CD4-positive, CD25-positive, alpha-beta regulatory T cell (primary cell): ENCODE data around the gene COL4A2. TPM values are rescaled to one million over a fixed set of nuclear protein-coding genes. Genes with fewer than 3 reads are reported as not detected.

Experiments
- ATAC-seq, 2 donors: fragments of 150-1000 bp; cut with Tn5 transposase; one replicate each; pipeline ENCODE4 v1.10.0; 2021; ENCODE audit warnings: low read depth in 2 of 2, moderate number of reproducible peaks in 2 of 2, moderate library complexity in 1 of 2
- DNase-seq, 3 donors: peaks; one replicate each; pipeline versions ENCODE4 v3.0.0 to v3.0.0-alpha.2; 2012 to 2022; ENCODE audit warnings: mixed read lengths in 1 of 3
- H3K27ac ChIP-seq: one replicate; pipeline ENCODE4 v1.7.0; 2013; ENCODE audit warnings: mild to moderate bottlenecking, low read length; ENCODE audit not compliant: insufficient read depth, poor library complexity, severe bottlenecking
- H3K27me3 ChIP-seq: one replicate; pipeline ENCODE4 v1.7.0; 2013; ENCODE audit warnings: low read length; ENCODE audit not compliant: control insufficient read depth, insufficient read depth
- H3K36me3 ChIP-seq: one replicate; pipeline ENCODE4 v1.7.0; 2013; ENCODE audit warnings: mild to moderate bottlenecking, low read length, moderate library complexity; ENCODE audit not compliant: control insufficient read depth, insufficient read depth
- H3K4me1 ChIP-seq: 2 replicates; pipeline ENCODE4 v1.7.0; 2013; ENCODE audit warnings: mild to moderate bottlenecking, low read length; ENCODE audit not compliant: insufficient read depth, control insufficient read depth, poor library complexity, severe bottlenecking
- H3K4me3 ChIP-seq: one replicate; pipeline ENCODE4 v1.7.0; 2013; ENCODE audit warnings: low read depth, mild to moderate bottlenecking, low read length, moderate library complexity
- H3K9me3 ChIP-seq, 2 experiments: 1 replicate in 1 of 2; 2 replicates in 1 of 2; pipeline ENCODE4 v1.7.0; 2013; ENCODE audit warnings: low read length in 2 of 2, mild to moderate bottlenecking in 1 of 2, moderate library complexity in 1 of 2; ENCODE audit not compliant: control insufficient read depth in 2 of 2
- H3K27ac Mint-ChIP-seq, 3 donors: one replicate each; pipeline ENCODE4 v1.8.0; 2020 to 2022; ENCODE audit warnings: mild to moderate bottlenecking in 3 of 3, mixed read lengths in 3 of 3, moderate library complexity in 2 of 3
- H3K27me3 Mint-ChIP-seq: one replicate; pipeline ENCODE4 v1.8.0; 2022; ENCODE audit warnings: mild to moderate bottlenecking, mixed read lengths
- H3K36me3 Mint-ChIP-seq: one replicate; pipeline ENCODE4 v1.8.0; 2020; ENCODE audit warnings: mixed read lengths
- H3K4me1 Mint-ChIP-seq, 4 donors: one replicate each; pipeline ENCODE4 v1.8.0; 2020 to 2022; ENCODE audit warnings: mixed read lengths in 4 of 4, mild to moderate bottlenecking in 1 of 4
- H3K4me3 Mint-ChIP-seq, 4 donors: one replicate each; pipeline ENCODE4 v1.8.0; 2020 to 2022; ENCODE audit warnings: mild to moderate bottlenecking in 4 of 4, mixed read lengths in 4 of 4, moderate library complexity in 3 of 4
- H3K9me3 Mint-ChIP-seq, 7 donors: one replicate each; pipeline ENCODE4 v1.8.0; 2020 to 2022; ENCODE audit warnings: mixed read lengths in 7 of 7, mild to moderate bottlenecking in 3 of 7, moderate library complexity in 2 of 7
- polyA plus RNA-seq, 4 donors: library from polyadenylated mRNA; unstranded; fragments of 300-500 nt; fragmentation: Illumina TruSeq; gene quantifications; one replicate each; pipeline ENCODE4 v1.2.3, GENCODE V29; 2021
- total RNA-seq: library from RNA; stranded (reverse); gene quantifications from one replicate; pipeline ENCODE4 v1.2.3, GENCODE V29; 2022

Gene COL4A2
- total and polyA plus RNA-seq, 5 donors from 2014 or later: not detected

GRCh38 chr13:110297011-110297410, 10.1 kb upstream of the COL4A2 start:
- H3K36me3 Mint-ChIP-seq: no peaks in the 10 kb centered on the region
- H3K4me1 Mint-ChIP-seq: no peaks in the 10 kb centered on the region
- Histone ChIP-seq H3K9me3 (no peaks in the 10 kb centered on the region), H3K4me3 (no peak overlapping the region), H3K27ac (no peak overlapping the region), H3K4me1 (no peaks in the 10 kb centered on the region), H3K27me3 (peaks cover 12% of the 10 kb centered on the region), H3K36me3 (no peaks in the 10 kb centered on the region)
- H3K27me3 Mint-ChIP-seq: peaks cover 32% of the 10 kb centered on the region
- peaks cover 0 to 2% (median 0%) of the 10 kb centered on the region in 7 donors for H3K9me3 Mint-ChIP-seq
- H3K4me3 Mint-ChIP-seq: no peak overlapping the region
- H3K27ac Mint-ChIP-seq: no peak overlapping the region
- DNase-seq (no peak), ATAC-seq (no peak)

GRCh38 chr13:110297766-110298504, 9.1 kb upstream of the COL4A2 start:
- no peaks in the 10 kb centered on the region for H3K4me1 Mint-ChIP-seq
- ATAC-seq (no peak), DNase-seq (no peak)
- Histone ChIP-seq H3K9me3 (no peaks in the 10 kb centered on the region), H3K27ac (no peak overlapping the region), H3K4me3 (no peak overlapping the region), H3K36me3 (no peaks in the 10 kb centered on the region), H3K27me3 (peaks cover 12% of the 10 kb centered on the region), H3K4me1 (no peaks in the 10 kb centered on the region)
- no peaks in the 10 kb centered on the region for H3K9me3 Mint-ChIP-seq
- peaks cover 35% of the 10 kb centered on the region for H3K27me3 Mint-ChIP-seq
- H3K36me3 Mint-ChIP-seq: no peaks in the 10 kb centered on the region
- no peak overlapping the region for H3K27ac Mint-ChIP-seq
- no peak overlapping the region for H3K4me3 Mint-ChIP-seq

GRCh38 chr13:110298505-110299282, 8.4 kb upstream of the COL4A2 start:
- no peaks in the 10 kb centered on the region for H3K4me1 Mint-ChIP-seq

GRCh38 chr13:110299283-110299840, 7.7 kb upstream of the COL4A2 start:
- H3K27me3 Mint-ChIP-seq: peaks cover 42% of the 10 kb centered on the region

More at GRCh38 chr13:110298505-110299282, 8.4 kb upstream of the COL4A2 start:
- Mint-ChIP-seq H3K36me3 (no peaks in the 10 kb centered on the region), H3K4me3 (no peak overlapping the region), H3K27me3 (peaks cover 38% of the 10 kb centered on the region), H3K9me3 (no peaks in the 10 kb centered on the region), H3K27ac (no peak overlapping the region)
- ATAC-seq (no peak), DNase-seq (peak in 1 of 3 donors; percentile 3)
- H3K27me3 ChIP-seq: peaks cover 12% of the 10 kb centered on the region
- H3K4me3 ChIP-seq: no peak overlapping the region
- no peaks in the 10 kb centered on the region for H3K9me3 ChIP-seq
- no peaks in the 10 kb centered on the region for H3K36me3 ChIP-seq
- H3K27ac ChIP-seq: no peak overlapping the region
- no peaks in the 10 kb centered on the region for H3K4me1 ChIP-seq

GRCh38 chr13:110300090-110300815, 6.8 kb upstream of the COL4A2 start:
- Histone ChIP-seq H3K27ac (no peak overlapping the region), H3K4me1 (no peaks in the 10 kb centered on the region), H3K4me3 (no peak overlapping the region), H3K36me3 (no peaks in the 10 kb centered on the region), H3K9me3 (no peaks in the 10 kb centered on the region), H3K27me3 (peaks cover 12% of the 10 kb centered on the region)
- H3K4me1 Mint-ChIP-seq: no peaks in the 10 kb centered on the region
- ATAC-seq: no peak
- no peaks in the 10 kb centered on the region for H3K36me3 Mint-ChIP-seq
- no peak overlapping the region for H3K27ac Mint-ChIP-seq
- no peaks in the 10 kb centered on the region for H3K9me3 Mint-ChIP-seq
- no peak for DNase-seq
- H3K4me3 Mint-ChIP-seq: no peak overlapping the region
- peaks cover 44% of the 10 kb centered on the region for H3K27me3 Mint-ChIP-seq

More at GRCh38 chr13:110299283-110299840, 7.7 kb upstream of the COL4A2 start:
- DNase-seq (no peak), ATAC-seq (no peak)
- Mint-ChIP-seq H3K36me3 (no peaks in the 10 kb centered on the region), H3K4me1 (no peaks in the 10 kb centered on the region), H3K27ac (no peak overlapping the region), H3K9me3 (no peaks in the 10 kb centered on the region), H3K4me3 (no peak overlapping the region)
- Histone ChIP-seq H3K27me3 (peaks cover 12% of the 10 kb centered on the region), H3K9me3 (no peaks in the 10 kb centered on the region), H3K36me3 (no peaks in the 10 kb centered on the region), H3K27ac (no peak overlapping the region), H3K4me1 (no peaks in the 10 kb centered on the region), H3K4me3 (no peak overlapping the region)

GRCh38 chr13:110301083-110301482, 6.0 kb upstream of the COL4A2 start:
- Mint-ChIP-seq H3K9me3 (no peaks in the 10 kb centered on the region), H3K4me3 (no peak overlapping the region), H3K4me1 (peaks cover 0 to 3% (median 1%) of the 10 kb centered on the region in 4 donors), H3K27me3 (peaks cover 47% of the 10 kb centered on the region), H3K27ac (no peak overlapping the region), H3K36me3 (no peaks in the 10 kb centered on the region)
- peaks cover 18% of the 10 kb centered on the region for H3K27me3 ChIP-seq
- no peak overlapping the region for H3K27ac ChIP-seq
- no peak overlapping the region for H3K4me3 ChIP-seq
- no peaks in the 10 kb centered on the region for H3K4me1 ChIP-seq
- DNase-seq (no peak), ATAC-seq (no peak)
- no peaks in the 10 kb centered on the region for H3K36me3 ChIP-seq
- no peaks in the 10 kb centered on the region for H3K9me3 ChIP-seq
